MM.1S (cell line): Measurements from ENCODE around the gene PRUNE2.

ENCODE experiments used
- DNase-seq: peaks from one replicate; pipeline ENCODE4 v3.0.0-alpha.2; 2015
- H2AFZ ChIP-seq: fragments of 300-600 bp; sonication (generic); 2 replicates; pipeline ENCODE4 v1.6.0; 2016; ENCODE audit warnings: antibody characterized with exemption, low read length
- H3F3A ChIP-seq: fragments of 300-600 bp; sonication (generic); 2 replicates; pipeline ENCODE4 v1.6.1; 2016; ENCODE audit warnings: mild to moderate bottlenecking, antibody characterized with exemption, low read length, moderate library complexity, mixed read lengths; ENCODE audit not compliant: insufficient read depth
- H3K27ac ChIP-seq: fragments of 300-600 bp; sonication (generic); 2 replicates; pipeline ENCODE4 v1.5.1; 2016; ENCODE audit warnings: mild to moderate bottlenecking, low read length
- H3K27me3 ChIP-seq: fragments of 300-600 bp; sonication (generic); replicated peaks from 2 replicates; pipeline ENCODE4 v1.6.0; 2016; ENCODE audit warnings: low read length; ENCODE audit not compliant: insufficient read depth
- H3K36me3 ChIP-seq: fragments of 300-600 bp; sonication (generic); replicated peaks from 2 replicates; pipeline ENCODE4 v1.6.1; 2016; ENCODE audit warnings: mild to moderate bottlenecking, low read length, mixed read lengths; ENCODE audit not compliant: insufficient read depth
- H3K4me1 ChIP-seq: fragments of 300-600 bp; sonication (generic); 2 replicates; pipeline ENCODE4 v1.6.1; 2016; ENCODE audit warnings: low read length, mixed read lengths
- H3K4me2 ChIP-seq: fragments of 300-600 bp; sonication (generic); 2 replicates; pipeline ENCODE4 v1.6.0; 2016; ENCODE audit warnings: low read depth, low read length
- H3K4me3 ChIP-seq: fragments of 300-600 bp; sonication (generic); 2 replicates; pipeline ENCODE4 v1.5.1; 2016; ENCODE audit warnings: low read length, mixed read lengths
- H3K79me2 ChIP-seq: fragments of 300-600 bp; sonication (generic); 2 replicates; pipeline ENCODE4 v1.6.1; 2016; ENCODE audit warnings: mixed run types, low read length, mixed read lengths
- H3K9ac ChIP-seq: fragments of 300-600 bp; sonication (generic); 2 replicates; pipeline ENCODE4 v1.6.1; 2016; ENCODE audit warnings: low read length, mixed read lengths
- H3K9me2 ChIP-seq: fragments of 300-600 bp; sonication (generic); replicated peaks from 2 replicates; pipeline ENCODE4 v1.6.1; 2016; ENCODE audit warnings: mild to moderate bottlenecking, low read length, mixed read lengths; ENCODE audit not compliant: insufficient read depth
- H3K9me3 ChIP-seq: fragments of 300-600 bp; sonication (generic); replicated peaks from 2 replicates; pipeline ENCODE4 v1.6.1; 2016; ENCODE audit warnings: mild to moderate bottlenecking, low read length, mixed read lengths; ENCODE audit not compliant: insufficient read depth
- H4K20me1 ChIP-seq: fragments of 300-600 bp; sonication (generic); 2 replicates; pipeline ENCODE4 v1.6.1; 2016; ENCODE audit warnings: mild to moderate bottlenecking, low read length, moderate library complexity, mixed read lengths; ENCODE audit not compliant: insufficient read depth
- EZH2 ChIP-seq: fragments of 300-600 bp; sonication (generic); optimal IDR thresholded peaks from 2 replicates; pipeline ENCODE3; 2017; ENCODE audit warnings: low read depth, mild to moderate bottlenecking, antibody characterized with exemption, low read length, mixed read lengths
- EZH2phosphoT487 ChIP-seq: fragments of 300-600 bp; sonication (generic); IDR thresholded peaks from 2 replicates; pipeline ENCODE4 v1.6.1; 2018; ENCODE audit warnings: antibody characterized with exemption, low read length
- TF ChIP-seq, protein P1 (sequence below): fragments of 300-600 bp; sonication (generic); IDR thresholded peaks from 2 replicates; pipeline ENCODE4 v1.5.1; 2016; ENCODE audit warnings: antibody characterized with exemption, low read length, mixed read lengths

The PRUNE2 gene

DNA sequence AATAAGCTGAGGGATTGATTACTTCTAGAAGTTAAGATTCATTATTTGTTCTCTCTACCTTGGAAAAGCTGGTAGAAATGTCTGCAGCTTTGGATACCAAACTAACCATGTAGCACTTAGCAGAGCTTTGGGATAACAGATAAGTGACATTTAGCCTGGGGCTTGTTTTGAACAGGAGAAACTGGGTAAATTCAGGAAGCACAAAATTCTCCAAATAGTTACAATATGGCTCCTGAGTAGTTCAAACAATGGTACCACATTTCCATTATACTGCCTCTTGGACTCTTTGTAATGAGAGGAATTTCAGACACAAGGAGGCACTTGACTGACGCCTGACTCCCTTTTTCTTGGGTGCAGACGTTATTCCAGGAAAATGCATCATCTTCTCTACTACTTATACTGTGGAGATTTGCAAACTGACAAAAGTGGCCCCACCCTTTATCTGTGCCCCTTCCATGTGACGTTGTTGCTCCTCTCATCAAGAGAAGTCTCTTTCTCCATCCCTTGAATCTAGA, 22.5 kb downstream of the PRUNE2 start:
- H3K27ac ChIP-seq, result no peak overlapping the region
- H3K4me2 ChIP-seq, result no peak overlapping the region
- H3K79me2 ChIP-seq, result no peaks in the 10 kb centered on the region
- H3K4me1 ChIP-seq, result no peaks in the 10 kb centered on the region
- H4K20me1 ChIP-seq, result no peaks in the 10 kb centered on the region
- no peaks in the 10 kb centered on the region for H3F3A ChIP-seq
- H3K4me3 ChIP-seq, result no peak overlapping the region
- no peaks in the 10 kb centered on the region for H3K9me2 ChIP-seq
- no peaks in the 10 kb centered on the region for H3K9me3 ChIP-seq
- H3K27me3 ChIP-seq, result no peaks in the 10 kb centered on the region
- H3K36me3 ChIP-seq, result no peaks in the 10 kb centered on the region
- TF ChIP-seq, protein P1, sequence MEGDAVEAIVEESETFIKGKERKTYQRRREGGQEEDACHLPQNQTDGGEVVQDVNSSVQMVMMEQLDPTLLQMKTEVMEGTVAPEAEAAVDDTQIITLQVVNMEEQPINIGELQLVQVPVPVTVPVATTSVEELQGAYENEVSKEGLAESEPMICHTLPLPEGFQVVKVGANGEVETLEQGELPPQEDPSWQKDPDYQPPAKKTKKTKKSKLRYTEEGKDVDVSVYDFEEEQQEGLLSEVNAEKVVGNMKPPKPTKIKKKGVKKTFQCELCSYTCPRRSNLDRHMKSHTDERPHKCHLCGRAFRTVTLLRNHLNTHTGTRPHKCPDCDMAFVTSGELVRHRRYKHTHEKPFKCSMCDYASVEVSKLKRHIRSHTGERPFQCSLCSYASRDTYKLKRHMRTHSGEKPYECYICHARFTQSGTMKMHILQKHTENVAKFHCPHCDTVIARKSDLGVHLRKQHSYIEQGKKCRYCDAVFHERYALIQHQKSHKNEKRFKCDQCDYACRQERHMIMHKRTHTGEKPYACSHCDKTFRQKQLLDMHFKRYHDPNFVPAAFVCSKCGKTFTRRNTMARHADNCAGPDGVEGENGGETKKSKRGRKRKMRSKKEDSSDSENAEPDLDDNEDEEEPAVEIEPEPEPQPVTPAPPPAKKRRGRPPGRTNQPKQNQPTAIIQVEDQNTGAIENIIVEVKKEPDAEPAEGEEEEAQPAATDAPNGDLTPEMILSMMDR, result no peak
- no peak for TF ChIP-seq EZH2
- no peak for TF ChIP-seq EZH2phosphoT487
- H3K9ac ChIP-seq, result no peak overlapping the region
- no peak overlapping the region for H2AFZ ChIP-seq
- no peak for DNase-seq

DNA sequence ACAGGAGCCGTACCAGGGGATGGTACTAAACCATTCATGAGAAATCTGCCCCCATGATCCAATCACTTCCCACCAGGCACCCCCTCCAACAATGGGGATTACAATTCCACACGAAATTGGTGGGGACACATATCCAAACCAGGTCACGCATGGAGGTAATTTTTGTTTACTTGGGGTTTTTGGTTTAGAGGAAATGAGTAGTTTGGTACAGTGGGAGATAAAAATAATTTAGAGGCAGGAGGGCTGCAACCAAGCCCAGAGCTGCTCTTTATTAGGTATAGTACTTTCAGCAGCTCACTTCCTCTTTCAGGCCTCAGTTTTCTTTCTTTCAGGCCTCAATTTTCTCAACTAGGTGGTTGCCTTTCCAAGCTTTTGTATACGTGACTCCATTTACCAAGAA, 23.2 kb downstream of the PRUNE2 start:
- Histone ChIP-seq H3K9me2 (no peaks in the 10 kb centered on the region), H3K4me1 (no peaks in the 10 kb centered on the region), H4K20me1 (no peaks in the 10 kb centered on the region), H3F3A (no peaks in the 10 kb centered on the region), H3K4me2 (no peak overlapping the region), H3K27me3 (no peaks in the 10 kb centered on the region), H2AFZ (no peak overlapping the region), H3K9ac (no peak overlapping the region), H3K36me3 (no peaks in the 10 kb centered on the region), H3K27ac (no peak overlapping the region), H3K9me3 (no peaks in the 10 kb centered on the region), H3K4me3 (no peak overlapping the region), H3K79me2 (no peaks in the 10 kb centered on the region)
- no peak for DNase-seq
- TF ChIP-seq, protein P1, result no peak
- TF ChIP-seq EZH2, result no peak
- TF ChIP-seq EZH2phosphoT487, result no peak

DNA sequence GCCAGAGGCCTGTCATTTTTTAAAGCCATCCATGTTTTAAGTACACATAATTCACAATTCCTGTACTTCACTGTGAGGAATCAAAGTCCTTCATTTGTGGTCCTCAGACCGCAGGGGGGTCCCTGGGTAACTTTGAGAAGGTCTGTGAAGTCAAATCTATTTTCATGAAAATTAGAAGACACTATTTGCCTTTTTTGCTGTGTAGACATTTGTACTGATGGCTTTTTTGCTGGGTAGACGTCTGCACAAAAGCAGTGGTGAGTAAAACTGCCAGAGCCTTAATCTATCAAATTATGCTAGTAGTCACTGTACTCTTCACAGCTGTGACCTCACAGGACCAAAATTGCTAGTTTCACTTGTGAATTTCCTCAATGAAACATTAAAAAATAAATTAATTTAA, 25.7 kb downstream of the PRUNE2 start:
- H4K20me1 ChIP-seq, result no peaks in the 10 kb centered on the region
- H3K9me2 ChIP-seq, result no peaks in the 10 kb centered on the region
- TF ChIP-seq EZH2phosphoT487, result no peak
- TF ChIP-seq, protein P1, result no peak
- no peak for TF ChIP-seq EZH2
- no peak overlapping the region for H3K9ac ChIP-seq
- no peak for DNase-seq
- no peaks in the 10 kb centered on the region for H3K9me3 ChIP-seq
- H2AFZ ChIP-seq, result no peak overlapping the region
- H3K27ac ChIP-seq, result no peak overlapping the region
- H3K4me1 ChIP-seq, result no peaks in the 10 kb centered on the region
- H3K4me2 ChIP-seq, result no peak overlapping the region
- H3K79me2 ChIP-seq, result no peaks in the 10 kb centered on the region
- H3K36me3 ChIP-seq, result no peaks in the 10 kb centered on the region
- no peaks in the 10 kb centered on the region for H3K27me3 ChIP-seq
- H3F3A ChIP-seq, result no peaks in the 10 kb centered on the region
- H3K4me3 ChIP-seq, result no peak overlapping the region
